ENCODE results near the gene GTPBP6. TPM values are rescaled to one million over a fixed set of nuclear protein-coding genes. Genes with fewer than 3 reads are reported as not detected.

GTPBP6 gene
- total and polyA plus RNA-seq, 2 donors (not counting 3 experiments of a cell fraction or from before 2014, with no cell fraction given): 39.1 to 63.5 TPM

DNA sequence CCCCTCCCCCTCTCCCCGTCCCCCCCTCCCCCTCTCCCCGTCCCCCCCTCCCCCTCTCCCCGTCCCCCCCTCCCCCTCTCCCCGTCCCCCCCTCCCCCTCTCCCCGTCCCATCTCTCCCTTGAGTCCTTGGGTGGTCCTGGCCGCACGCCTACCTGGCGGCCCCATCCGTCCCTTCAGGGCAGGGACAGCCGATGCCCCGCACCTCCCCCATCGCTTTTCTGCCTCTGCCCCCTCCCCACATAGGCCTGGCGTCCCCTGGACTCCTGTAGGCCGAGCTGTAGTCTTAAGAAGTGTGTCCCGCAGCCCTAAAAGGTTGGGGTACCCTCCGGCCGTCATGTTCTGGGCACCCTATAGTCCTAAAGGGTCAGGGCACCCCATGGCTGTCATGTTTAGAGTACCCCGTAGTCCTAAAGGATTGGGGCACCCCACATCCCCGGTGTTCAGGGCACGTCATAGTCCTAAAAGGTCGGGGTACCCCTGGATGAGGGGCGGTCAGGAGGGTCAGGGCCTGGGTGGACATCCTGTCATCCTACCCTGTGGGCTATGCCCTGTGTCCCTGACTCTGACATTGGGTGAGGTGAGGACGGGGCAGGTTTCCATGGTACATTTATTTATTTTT, 10.8 kb upstream of the GTPBP6 start:
- H3K27ac ChIP-seq (ENCODE audit: insufficient read depth, low read depth, low read length): no peak overlapping the region
- no peaks in the 10 kb centered on the region for H4K20me1 ChIP-seq (replicated peaks; ENCODE audit: control insufficient read depth, extremely low read depth, insufficient read depth, low read length)
- no peak overlapping the region for H2AFZ ChIP-seq (ENCODE audit: low read depth, low read length)
- dilution Hi-C loops (cut with MboI; ENCODE audit: extremely low pct_ligation_motif_present, low sequenced_read_pairs) (no loop called here), intact Hi-C loops (cut with micrococcal nuclease) (no loop called here)
- CTCF ChIA-PET: no interaction called here
- no peaks in the 10 kb centered on the region for H3K36me3 ChIP-seq (ENCODE audit: control insufficient read depth in 2 of 2, extremely low read depth in 1 of 2, insufficient read depth in 2 of 2, low read length in 2 of 2)
- H3K4me3 ChIP-seq (replicated peaks in 1 of 3; ENCODE audit: insufficient read depth in 1 of 3, low read depth in 1 of 3, low read length in 3 of 3): no peak overlapping the region
- H3K9me1 ChIP-seq (replicated peaks; ENCODE audit: control insufficient read depth, extremely low read depth, insufficient read depth, low read length): no peaks in the 10 kb centered on the region
- no peaks in the 10 kb centered on the region for H3K4me1 ChIP-seq (ENCODE audit: control insufficient read depth, extremely low read depth, insufficient read depth, low read length)
- BruUV-seq (replicated peaks): no TSS peak
- TF ChIP-seq MYC (IDR thresholded peaks at IDR 0.05; ENCODE audit: low read depth, low read length) (no peak), FOS (IDR thresholded peaks at IDR 0.05; ENCODE audit: borderline replicate concordance, insufficient read depth, low read length) (no peak), GATA2 (IDR thresholded peaks at IDR 0.05; ENCODE audit: insufficient read depth, insufficient read length, low read depth, low read length) (no peak), JUN (IDR thresholded peaks at IDR 0.05; ENCODE audit: borderline replicate concordance, insufficient read depth, insufficient read length, low read depth) (no peak)
- TF ChIP-seq, protein P1, sequence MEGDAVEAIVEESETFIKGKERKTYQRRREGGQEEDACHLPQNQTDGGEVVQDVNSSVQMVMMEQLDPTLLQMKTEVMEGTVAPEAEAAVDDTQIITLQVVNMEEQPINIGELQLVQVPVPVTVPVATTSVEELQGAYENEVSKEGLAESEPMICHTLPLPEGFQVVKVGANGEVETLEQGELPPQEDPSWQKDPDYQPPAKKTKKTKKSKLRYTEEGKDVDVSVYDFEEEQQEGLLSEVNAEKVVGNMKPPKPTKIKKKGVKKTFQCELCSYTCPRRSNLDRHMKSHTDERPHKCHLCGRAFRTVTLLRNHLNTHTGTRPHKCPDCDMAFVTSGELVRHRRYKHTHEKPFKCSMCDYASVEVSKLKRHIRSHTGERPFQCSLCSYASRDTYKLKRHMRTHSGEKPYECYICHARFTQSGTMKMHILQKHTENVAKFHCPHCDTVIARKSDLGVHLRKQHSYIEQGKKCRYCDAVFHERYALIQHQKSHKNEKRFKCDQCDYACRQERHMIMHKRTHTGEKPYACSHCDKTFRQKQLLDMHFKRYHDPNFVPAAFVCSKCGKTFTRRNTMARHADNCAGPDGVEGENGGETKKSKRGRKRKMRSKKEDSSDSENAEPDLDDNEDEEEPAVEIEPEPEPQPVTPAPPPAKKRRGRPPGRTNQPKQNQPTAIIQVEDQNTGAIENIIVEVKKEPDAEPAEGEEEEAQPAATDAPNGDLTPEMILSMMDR (IDR thresholded peaks at IDR 0.05; ENCODE audit: extremely low read depth in 1 of 2, insufficient read depth in 1 of 2, low read depth in 1 of 2, low read length in 2 of 2): no peak
- TF ChIP-seq, protein P2, sequence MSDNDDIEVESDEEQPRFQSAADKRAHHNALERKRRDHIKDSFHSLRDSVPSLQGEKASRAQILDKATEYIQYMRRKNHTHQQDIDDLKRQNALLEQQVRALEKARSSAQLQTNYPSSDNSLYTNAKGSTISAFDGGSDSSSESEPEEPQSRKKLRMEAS (IDR thresholded peaks at IDR 0.05; ENCODE audit: insufficient read depth, insufficient read length): no peak
- no peaks in the 10 kb centered on the region for H3K9me3 ChIP-seq (replicated peaks; ENCODE audit: control insufficient read depth, insufficient read depth, low read length)
- POLR2A ChIA-PET: no interaction called here
- H3K9ac ChIP-seq (replicated peaks; ENCODE audit: extremely low read depth, insufficient read depth, low read length): no peak overlapping the region
- H3K79me2 ChIP-seq (ENCODE audit: control insufficient read depth, insufficient read depth, low read length): no peaks in the 10 kb centered on the region
- FAIRE-seq: no peak
- peaks cover 0 to 3% of the 10 kb centered on the region in 2 experiments for H3K27me3 ChIP-seq (ENCODE audit: control insufficient read depth in 2 of 2, insufficient read depth in 2 of 2, low read length in 2 of 2)
- no peak for DNase-seq (ENCODE audit: low read depth, low spot score)
- no peak overlapping the region for H3K4me2 ChIP-seq (ENCODE audit: insufficient read depth, low read length)
